Stimulated activated naive CD8-positive, alpha-beta T cell treated with anti-CD3 and anti-CD28 coated beads, Interleukin-15, amount 100 ng/mL, for 72 hours (primary cell): ENCODE measurements around the gene MAPK12.

Source experiments
- ATAC-seq: fragments of 150-1000 bp; cut with Tn5 transposase; 2 replicates; pipeline ENCODE4 v1.10.0; 2021; ENCODE audit warnings: mild to moderate bottlenecking, moderate library complexity
- DNase-seq, 2 donors: peaks; one replicate each; pipeline ENCODE4 v3.0.0; 2021 to 2022
- H3K27ac Mint-ChIP-seq, 2 donors: one replicate each; pipeline ENCODE4 v1.8.0; 2022; ENCODE audit warnings: mild to moderate bottlenecking in 2 of 2, mixed read lengths in 2 of 2, moderate library complexity in 2 of 2
- H3K27me3 Mint-ChIP-seq: one replicate; pipeline ENCODE4 v1.8.0; 2022; ENCODE audit warnings: mixed read lengths
- H3K4me1 Mint-ChIP-seq: one replicate; pipeline ENCODE4 v1.8.0; 2022; ENCODE audit warnings: mild to moderate bottlenecking, mixed read lengths
- H3K4me3 Mint-ChIP-seq, 2 donors: one replicate each; pipeline ENCODE4 v1.8.0; 2022; ENCODE audit warnings: mild to moderate bottlenecking in 2 of 2, mixed read lengths in 2 of 2, moderate library complexity in 1 of 2
- H3K9me3 Mint-ChIP-seq, 2 donors: one replicate each; pipeline ENCODE4 v1.8.0; 2022; ENCODE audit warnings: mixed read lengths in 2 of 2

The MAPK12 gene

GRCh38 chr22:50267591-50268390 is 6.3 kb upstream of the MAPK12 start:
- Mint-ChIP-seq H3K4me3 (peak overlapping the region in 1 of 2 donors; percentile 41), H3K4me1 (peaks cover 34% of the 10 kb centered on the region), H3K27ac (no peak overlapping the region), H3K27me3 (peaks cover 51% of the 10 kb centered on the region), H3K9me3 (no peaks in the 10 kb centered on the region)
- peak in 1 of 2 donors; percentile 48 for DNase-seq
- ATAC-seq = no peak

GRCh38 chr22:50266994-50267393 is 5.5 kb upstream of the MAPK12 start:
- Mint-ChIP-seq H3K4me1 (peaks cover 42% of the 10 kb centered on the region), H3K27me3 (peaks cover 51% of the 10 kb centered on the region), H3K27ac (no peak overlapping the region), H3K9me3 (no peaks in the 10 kb centered on the region), H3K4me3 (no peak overlapping the region)
- ATAC-seq (no peak), DNase-seq (no peak)

DNA sequence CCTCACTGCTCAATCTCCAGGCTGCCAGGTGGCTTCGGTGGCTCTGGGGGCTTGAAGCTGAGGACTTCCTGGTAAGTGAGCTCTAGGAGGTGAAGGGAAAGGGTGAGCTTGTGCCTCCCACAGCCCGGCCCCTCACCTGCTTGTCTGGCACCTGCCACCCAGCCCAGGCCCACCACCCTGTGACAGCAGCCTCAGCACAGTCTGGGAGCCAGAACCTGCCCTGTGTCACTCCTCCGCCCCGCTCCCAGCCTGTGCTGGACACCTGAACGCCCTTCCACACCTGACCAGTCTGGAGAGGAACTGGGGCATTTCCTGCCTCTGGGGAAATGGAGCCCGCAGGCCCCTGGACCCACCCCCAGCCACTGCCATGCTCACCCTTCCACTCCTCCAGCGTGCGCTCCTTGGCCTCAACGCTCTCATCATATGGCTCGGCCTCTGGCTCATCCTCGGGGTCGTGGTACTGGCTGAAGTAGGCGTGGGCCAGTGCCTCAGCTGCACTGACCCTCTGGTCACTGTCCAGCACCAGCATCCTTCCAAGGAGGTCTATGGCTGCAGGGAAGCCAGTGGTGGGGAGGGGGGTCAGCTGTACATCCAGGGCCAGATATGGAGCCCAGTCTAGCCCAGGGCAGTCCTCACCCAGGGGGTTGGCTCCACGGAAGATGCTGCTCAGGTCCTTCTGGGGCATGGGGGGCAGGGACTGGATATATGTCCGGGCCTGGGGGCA is 3.6 kb upstream of the MAPK12 start:
- peaks cover 62% of the 10 kb centered on the region for H3K27me3 Mint-ChIP-seq
- H3K4me1 Mint-ChIP-seq = peaks cover 34% of the 10 kb centered on the region
- no peaks in the 10 kb centered on the region for H3K9me3 Mint-ChIP-seq
- no peak for DNase-seq
- H3K4me3 Mint-ChIP-seq = no peak overlapping the region
- no peak overlapping the region for H3K27ac Mint-ChIP-seq
- ATAC-seq = no peak

DNA sequence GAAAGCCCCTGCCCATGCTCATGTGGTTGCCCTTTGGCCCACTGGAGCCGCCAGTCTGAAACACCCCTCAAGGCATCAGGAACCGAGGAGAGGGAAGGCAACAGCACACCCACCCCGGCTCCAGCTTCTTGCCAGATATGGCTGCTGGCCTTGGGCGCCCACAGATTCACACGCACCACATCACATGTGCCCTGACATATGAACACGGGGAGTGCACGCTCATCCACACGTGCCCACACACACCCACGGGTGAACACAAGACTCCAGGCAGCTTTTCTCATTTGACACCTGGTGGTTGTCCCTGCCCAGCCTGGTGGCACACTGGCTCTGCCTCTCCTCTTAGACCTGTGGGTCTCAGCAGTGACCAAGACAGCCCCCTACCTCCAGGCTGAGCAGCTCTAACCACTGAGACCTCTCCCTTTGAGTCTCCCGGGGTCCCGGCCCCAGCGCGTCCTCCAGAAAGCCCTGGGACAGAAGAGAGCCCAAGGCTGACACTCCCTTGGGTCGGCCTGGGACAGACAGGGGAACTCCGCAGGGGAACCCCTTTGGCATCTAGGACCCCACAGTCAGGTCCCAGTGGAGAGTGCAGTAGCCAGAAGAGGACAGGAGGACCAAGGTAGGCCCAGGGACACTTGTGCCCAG is 2.7 kb upstream of the MAPK12 start:
- Mint-ChIP-seq H3K27ac (no peak overlapping the region), H3K9me3 (no peaks in the 10 kb centered on the region), H3K27me3 (peaks cover 67% of the 10 kb centered on the region), H3K4me3 (no peak overlapping the region), H3K4me1 (peaks cover 28% of the 10 kb centered on the region)
- no peak for DNase-seq
- no peak for ATAC-seq

DNA sequence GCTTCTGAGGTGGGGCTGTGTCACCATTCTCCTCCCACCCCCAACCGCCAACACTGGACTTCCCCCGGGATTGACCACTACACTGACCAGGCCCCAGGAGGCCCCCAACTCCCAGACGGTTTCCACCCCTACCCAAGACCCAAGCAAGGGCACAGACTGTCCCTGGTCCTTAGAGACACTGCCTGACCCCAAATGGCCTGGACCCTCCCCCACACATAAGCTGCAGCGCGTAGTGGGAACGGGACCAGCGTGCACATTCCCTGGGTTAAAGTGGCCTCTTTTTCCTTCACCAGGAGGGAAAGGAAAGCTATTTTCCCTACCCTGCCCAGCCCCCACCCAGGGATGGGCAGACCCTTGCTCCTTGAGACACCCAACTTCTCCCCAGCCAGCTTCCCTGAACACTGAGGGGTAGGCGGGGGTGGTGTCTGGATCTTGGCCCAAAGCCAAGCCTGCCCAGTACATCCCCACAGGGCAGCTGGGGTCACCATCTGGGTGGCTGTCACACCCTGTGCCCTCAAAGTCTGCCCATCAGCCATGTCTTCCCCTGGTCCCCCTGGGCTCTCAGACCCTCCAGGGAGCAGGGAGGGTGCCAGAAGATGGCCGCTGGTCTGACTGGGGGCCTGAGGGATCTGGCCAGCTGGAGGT is 1.6 kb upstream of the MAPK12 start:
- H3K9me3 Mint-ChIP-seq = no peaks in the 10 kb centered on the region
- H3K27me3 Mint-ChIP-seq = peaks cover 65% of the 10 kb centered on the region
- no peak overlapping the region for H3K27ac Mint-ChIP-seq
- no peak for ATAC-seq
- no peak overlapping the region for H3K4me3 Mint-ChIP-seq
- peaks cover 17% of the 10 kb centered on the region for H3K4me1 Mint-ChIP-seq
- no peak for DNase-seq

DNA sequence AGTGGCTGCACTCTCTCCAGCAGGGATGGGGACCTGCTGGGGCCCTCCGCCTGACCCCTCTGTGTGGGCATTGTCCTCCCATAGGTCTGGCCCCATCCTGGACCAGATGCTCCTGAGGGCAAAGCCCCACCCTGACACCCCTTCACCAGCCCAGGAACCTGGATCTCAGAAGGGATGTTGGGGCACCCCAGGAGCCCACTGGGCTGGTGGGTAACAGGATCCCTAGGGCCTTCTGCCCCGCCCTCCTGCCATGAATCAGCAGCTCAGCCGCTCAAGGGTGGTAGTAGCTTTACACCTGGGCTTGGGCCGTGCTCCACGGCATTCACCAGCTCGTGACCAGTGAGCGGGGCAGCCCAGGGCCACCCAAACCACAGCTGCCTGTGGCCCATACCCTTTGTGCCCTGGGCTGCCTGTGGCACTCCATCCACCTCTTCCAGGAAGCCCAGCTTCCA is 1.0 kb upstream of the MAPK12 start:
- Mint-ChIP-seq H3K27ac (peak overlapping the region in 1 of 2 donors; percentile 59), H3K4me3 (peak overlapping the region; percentile 70 to 73), H3K27me3 (peaks cover 63% of the 10 kb centered on the region), H3K9me3 (no peaks in the 10 kb centered on the region), H3K4me1 (peaks cover 15% of the 10 kb centered on the region)
- DNase-seq (no peak), ATAC-seq (peak; percentile 29)

GRCh38 chr22:50260801-50261614 is 475 bp downstream of the MAPK12 start:
- Mint-ChIP-seq H3K4me1 (peaks cover 15% of the 10 kb centered on the region), H3K9me3 (no peaks in the 10 kb centered on the region), H3K27ac (no peak overlapping the region), H3K27me3 (peaks cover 63% of the 10 kb centered on the region), H3K4me3 (peak overlapping the region in 1 of 2 donors; percentile 65)
- ATAC-seq (peak; percentile 48), DNase-seq (peak in 1 of 2 donors; percentile 43)

DNA sequence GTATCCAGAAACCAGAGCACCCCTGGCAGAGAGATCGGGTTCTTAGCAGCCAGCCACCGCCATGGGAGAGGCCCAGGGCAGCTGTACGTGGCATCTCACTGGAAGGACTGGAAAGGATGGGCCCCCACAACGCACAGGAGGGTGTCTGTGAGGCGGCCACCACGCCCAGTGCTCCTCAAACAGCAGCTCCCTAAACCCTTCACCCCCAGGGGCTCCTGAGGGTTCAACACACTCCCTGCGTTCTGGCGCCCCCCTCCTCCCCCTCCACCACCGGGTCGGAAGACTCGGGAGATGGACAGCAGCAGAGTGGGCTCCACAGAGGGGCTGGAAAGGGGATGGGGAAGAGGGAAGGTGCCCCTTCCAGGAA is 1.1 kb downstream of the MAPK12 start:
- DNase-seq = no peak
- Mint-ChIP-seq H3K27me3 (peaks cover 62% of the 10 kb centered on the region), H3K9me3 (no peaks in the 10 kb centered on the region), H3K4me1 (peaks cover 15% of the 10 kb centered on the region), H3K27ac (no peak overlapping the region), H3K4me3 (peak overlapping the region; percentile 22 to 65)
- no peak for ATAC-seq

DNA sequence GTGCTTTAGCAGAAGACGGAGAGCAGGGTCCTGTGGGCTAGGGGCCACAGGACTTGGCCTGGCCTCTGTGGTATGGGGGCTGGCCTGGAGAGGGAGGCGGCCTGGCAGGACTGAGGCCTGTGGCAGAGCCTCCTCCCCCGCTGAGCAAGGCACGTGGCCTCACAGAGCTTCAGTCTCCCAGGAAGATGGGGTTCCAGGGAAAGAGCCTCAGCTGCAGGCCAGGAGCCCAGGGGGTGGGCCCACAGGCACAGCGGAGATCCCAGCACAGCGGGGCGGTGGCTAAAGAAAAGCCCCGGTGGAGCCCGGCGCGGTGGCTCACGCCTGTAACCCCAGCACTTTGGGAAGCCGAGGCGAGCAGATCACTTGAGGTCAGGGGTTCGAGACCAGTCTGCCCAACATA is 2.2 kb downstream of the MAPK12 start:
- no peak for DNase-seq
- no peak for ATAC-seq
- Mint-ChIP-seq H3K27me3 (peaks cover 52% of the 10 kb centered on the region), H3K4me1 (peaks cover 15% of the 10 kb centered on the region), H3K9me3 (no peaks in the 10 kb centered on the region), H3K4me3 (no peak overlapping the region), H3K27ac (no peak overlapping the region)

GRCh38 chr22:50258361-50259292 is 2.9 kb downstream of the MAPK12 start:
- no peak overlapping the region for H3K4me3 Mint-ChIP-seq
- ATAC-seq = no peak
- H3K27ac Mint-ChIP-seq = no peak overlapping the region

GRCh38 chr22:50257451-50258360 is 3.8 kb downstream of the MAPK12 start:
- H3K9me3 Mint-ChIP-seq = no peaks in the 10 kb centered on the region
- no peak overlapping the region for H3K27ac Mint-ChIP-seq
- DNase-seq = no peak
- peaks cover 10% of the 10 kb centered on the region for H3K4me1 Mint-ChIP-seq
- peaks cover 36% of the 10 kb centered on the region for H3K27me3 Mint-ChIP-seq
- ATAC-seq = no peak
- no peak overlapping the region for H3K4me3 Mint-ChIP-seq

More at GRCh38 chr22:50258361-50259292, 2.9 kb downstream of the MAPK12 start:
- Mint-ChIP-seq H3K4me1 (peaks cover 15% of the 10 kb centered on the region), H3K9me3 (no peaks in the 10 kb centered on the region), H3K27me3 (peaks cover 45% of the 10 kb centered on the region)
- no peak for DNase-seq

- H3K27me3 Mint-ChIP-seq = peaks cover 29% of the 10 kb centered on the region
- no peaks in the 10 kb centered on the region for H3K9me3 Mint-ChIP-seq
- no peak for ATAC-seq
- H3K4me3 Mint-ChIP-seq = no peak overlapping the region
- no peak for DNase-seq
- no peak overlapping the region for H3K27ac Mint-ChIP-seq
- peaks cover 8% of the 10 kb centered on the region for H3K4me1 Mint-ChIP-seq
These were observed 4.4 kb downstream of the MAPK12 start for GRCh38 chr22:50257041-50257440.

DNA sequence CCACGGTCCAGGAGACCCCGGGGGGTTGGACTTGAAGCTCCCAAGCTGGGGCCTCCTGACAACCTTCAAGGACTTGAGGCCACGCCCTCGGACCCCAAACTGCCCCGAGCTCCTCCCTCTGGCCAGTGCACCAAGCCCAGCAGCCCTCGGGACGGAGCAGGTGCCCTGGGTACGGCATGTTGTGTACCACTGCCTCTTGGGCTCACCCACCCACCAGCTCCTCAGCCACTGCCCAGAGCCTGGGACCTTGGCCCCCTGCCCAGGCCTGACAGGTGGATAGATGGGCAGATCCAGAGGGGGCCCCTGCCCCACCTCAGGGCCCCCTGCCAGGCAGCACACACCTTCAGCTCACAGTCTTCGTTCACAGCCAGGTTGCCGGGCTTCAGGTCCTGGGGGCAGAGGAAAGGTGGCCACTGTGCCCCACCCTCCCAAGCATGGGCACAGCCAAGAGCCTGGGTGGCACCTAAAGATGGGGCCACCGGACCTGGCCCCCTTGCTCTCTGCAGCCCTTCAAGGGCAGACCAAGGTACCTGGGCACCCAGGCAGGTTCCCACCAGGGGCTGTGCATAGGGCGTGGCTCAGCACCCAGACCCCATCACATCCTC is 5.1 kb downstream of the MAPK12 start:
- Mint-ChIP-seq H3K27me3 (peaks cover 25% of the 10 kb centered on the region), H3K4me3 (no peak overlapping the region), H3K4me1 (peaks cover 11% of the 10 kb centered on the region), H3K9me3 (no peaks in the 10 kb centered on the region), H3K27ac (no peak overlapping the region)
- no peak for ATAC-seq
- no peak for DNase-seq
